Peyer's patch (tissue), 4 donors: ENCODE data around the gene TSN. TPM values are rescaled to one million over a fixed set of nuclear protein-coding genes. Genes with fewer than 3 reads are reported as not detected.

Experiments used
- DNase-seq, 3 donors: peaks; one replicate each; pipeline ENCODE4 v3.0.0-alpha.2; 2017 to 2019
- H3K27ac ChIP-seq, 4 donors: fragments of 200-600 bp; sonication (generic); one replicate each; pipeline ENCODE4 v1.5.1; 2016 to 2019
- H3K27me3 ChIP-seq, 2 donors: fragments of 200-600 bp; sonication (generic); one replicate each; pipeline ENCODE4 v1.5.1; 2019
- H3K36me3 ChIP-seq, 3 donors: fragments of 200-600 bp; sonication (generic); one replicate each; pipeline ENCODE4 v1.5.1; 2016 to 2019
- H3K4me1 ChIP-seq, 4 donors: fragments of 200-600 bp; sonication (generic); one replicate each; pipeline ENCODE4 v1.5.1; 2016 to 2019
- H3K4me3 ChIP-seq, 4 donors: fragments of 200-600 bp; sonication (generic); 1 replicate in 3 of 4; 2 replicates in 1 of 4; pipeline ENCODE4 v1.5.1; 2016 to 2019; ENCODE audit warnings: mild to moderate bottlenecking in 1 of 4
- H3K9me3 ChIP-seq, 4 donors: fragments of 200-600 bp; sonication (generic); one replicate each; pipeline ENCODE4 v1.5.1; 2016 to 2019; ENCODE audit warnings: mild to moderate bottlenecking in 1 of 4
- CTCF ChIP-seq, 6 experiments: fragments of 450-650 bp in 4 of 6; fragments of 200-600 bp in 2 of 6; sonication (generic) in 1 of 6; IDR thresholded peaks; one replicate each; pipeline ENCODE4 v1.5.1; 2017 to 2019; ENCODE audit warnings: antibody characterized with exemption in 6 of 6, mild to moderate bottlenecking in 3 of 6, moderate library complexity in 1 of 6
- POLR2A ChIP-seq, 2 donors: fragments of 450-650 bp; IDR thresholded peaks; one replicate each; pipeline ENCODE4 v1.5.1; 2017; ENCODE audit warnings: antibody characterized with exemption in 2 of 2, mild to moderate bottlenecking in 2 of 2, moderate library complexity in 2 of 2
- total RNA-seq, 4 donors: library from RNA; depleted of rRNA; stranded (reverse); fragments of >200 nt; gene quantifications; one replicate each; pipeline ENCODE4 v1.1.0, GENCODE V29; 2016

The TSN gene
- total RNA-seq, result 10 to 100 TPM; 23.1 to 31.9 (median 30.2) TPM

- Histone ChIP-seq H3K27me3 (no peaks in the 10 kb centered on the region), H3K4me3 (peak within 1 kb of the TSS; percentile 72 to 99 (median 92)), H3K4me1 (peaks cover 0 to 14% (median 5%) of the 10 kb centered on the region in 4 donors), H3K9me3 (no peaks in the 10 kb centered on the region), H3K36me3 (peaks cover 0 to 12% (median 0%) of the 10 kb centered on the region in 3 donors), H3K27ac (peak within 1 kb of the TSS; percentile 59 to 80 (median 74))
- TF ChIP-seq POLR2A (IDR thresholded peaks at IDR 0.05) (peak; percentile 45 to 51), CTCF (IDR thresholded peaks at IDR 0.05) (peak in 2 of 6 experiments; percentile 14 to 26)
- peak; percentile 98 to 99 (median 98) for DNase-seq
Measured at GRCh38 chr2:121755237-121756111, at the start of gene TSN. Gene TSN (plus strand): TSS chr2:121755651. CDS start chr2:121755780, 129 bp downstream.

GRCh38 chr2:121705958-121706357, 49.5 kb upstream of the TSN start:
- H3K4me3 ChIP-seq, result no peak overlapping the region
- H3K4me1 ChIP-seq, result no peaks in the 10 kb centered on the region
- H3K36me3 ChIP-seq, result no peaks in the 10 kb centered on the region
- no peak overlapping the region for H3K27ac ChIP-seq
- TF ChIP-seq CTCF (IDR thresholded peaks at IDR 0.05), result no peak
- H3K27me3 ChIP-seq, result no peaks in the 10 kb centered on the region
- DNase-seq, result no peak
- no peaks in the 10 kb centered on the region for H3K9me3 ChIP-seq

GRCh38 chr2:121707344-121707919, 48.0 kb upstream of the TSN start:
- Histone ChIP-seq H3K9me3 (no peaks in the 10 kb centered on the region), H3K4me1 (no peaks in the 10 kb centered on the region), H3K36me3 (no peaks in the 10 kb centered on the region), H3K4me3 (no peak overlapping the region), H3K27me3 (no peaks in the 10 kb centered on the region), H3K27ac (peak overlapping the region in 3 of 4 donors; percentile 35 to 75 (median 61))
- TF ChIP-seq POLR2A (IDR thresholded peaks at IDR 0.05) (no peak), CTCF (IDR thresholded peaks at IDR 0.05) (no peak)
- DNase-seq, result peak in 2 of 3 donors; percentile 46 to 51

GRCh38 chr2:121707920-121708361, 47.5 kb upstream of the TSN start:
- no peaks in the 10 kb centered on the region for H3K9me3 ChIP-seq
- peak overlapping the region in 3 of 4 donors; percentile 35 to 75 (median 61) for H3K27ac ChIP-seq
- DNase-seq, result peak in 2 of 3 donors; percentile 67 to 77
- H3K27me3 ChIP-seq, result no peaks in the 10 kb centered on the region
- no peaks in the 10 kb centered on the region for H3K36me3 ChIP-seq
- peak overlapping the region in 2 of 4 donors; percentile 23 to 27 for H3K4me3 ChIP-seq
- no peaks in the 10 kb centered on the region for H3K4me1 ChIP-seq
- TF ChIP-seq CTCF (IDR thresholded peaks at IDR 0.05) (no peak), POLR2A (IDR thresholded peaks at IDR 0.05) (no peak)

GRCh38 chr2:121709776-121710469, 45.5 kb upstream of the TSN start:
- no peak overlapping the region for H3K4me3 ChIP-seq
- TF ChIP-seq CTCF (IDR thresholded peaks at IDR 0.05) (no peak), POLR2A (IDR thresholded peaks at IDR 0.05) (no peak)
- no peaks in the 10 kb centered on the region for H3K27me3 ChIP-seq
- H3K4me1 ChIP-seq, result no peaks in the 10 kb centered on the region
- H3K9me3 ChIP-seq, result no peaks in the 10 kb centered on the region
- H3K36me3 ChIP-seq, result no peaks in the 10 kb centered on the region
- DNase-seq, result peak in 1 of 3 donors; percentile 7
- no peak overlapping the region for H3K27ac ChIP-seq
